BLaER1 treated with 17β-estradiol and CSF1 and Interleukin-3, amounts not matched to agents 10 nM and 100 nM (cell line): ENCODE data around the gene NARF.

ENCODE experiments used
- H3K27ac ChIP-seq, 11 experiments: shearing (Covaris generic); formaldehyde crosslinking; 2 replicates each; pipeline ENCODE4 v1.8.1; 2022
- H3K27me3 ChIP-seq, 11 experiments: shearing (Covaris generic); formaldehyde crosslinking; 2 replicates each; pipeline ENCODE4 v1.8.1; 2022
- H3K36me3 ChIP-seq, 11 experiments: shearing (Covaris generic); formaldehyde crosslinking; 2 replicates each; pipeline ENCODE4 v1.8.1; 2022
- H3K4me1 ChIP-seq, 10 experiments: shearing (Covaris generic); formaldehyde crosslinking; 2 replicates each; pipeline ENCODE4 v1.8.1; 2022
- H3K4me2 ChIP-seq, 11 experiments: shearing (Covaris generic); formaldehyde crosslinking; 2 replicates each; pipeline ENCODE4 v1.8.1; 2022
- H3K4me3 ChIP-seq, 10 experiments: shearing (Covaris generic); formaldehyde crosslinking; 2 replicates each; pipeline ENCODE4 v1.8.1; 2022
- H3K9ac ChIP-seq, 11 experiments: shearing (Covaris generic); formaldehyde crosslinking; 2 replicates each; pipeline ENCODE4 v1.8.1; 2022
- H3K9me3 ChIP-seq, 11 experiments: shearing (Covaris generic); formaldehyde crosslinking; replicated peaks in 1 of 11; 2 replicates each; pipeline ENCODE4 v1.8.1; 2022
- H4K20me1 ChIP-seq, 11 experiments: shearing (Covaris generic); formaldehyde crosslinking; 2 replicates each; pipeline ENCODE4 v1.8.1; 2022
- Cebpa-rat ChIP-seq, 11 experiments: shearing (Covaris generic); IDR thresholded peaks; 2 replicates each; pipeline ENCODE4 v1.8.1; 2022

Gene NARF

DNA sequence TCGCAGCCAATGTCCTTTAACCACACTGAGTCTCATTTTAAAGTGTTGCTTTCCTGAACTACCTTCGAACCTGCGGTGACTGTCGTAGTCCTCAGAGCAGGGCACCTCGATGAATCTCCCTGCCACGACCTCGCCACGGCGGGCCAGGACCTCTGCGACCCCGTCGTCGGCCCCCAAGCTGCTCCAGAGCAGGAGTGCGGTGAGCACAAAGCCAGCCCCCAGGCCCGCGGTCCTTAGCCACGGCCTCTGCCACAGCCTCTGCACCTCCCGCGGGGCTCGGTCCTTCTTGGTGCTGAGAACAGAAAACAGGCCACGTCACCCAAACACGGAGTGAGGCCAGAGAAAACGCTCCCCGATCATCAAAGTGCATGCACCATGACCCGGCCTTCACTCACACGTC is 43.2 kb upstream of the NARF start:
- peaks cover 15 to 72% (median 50%) of the 10 kb centered on the region in 10 experiments for H3K4me1 ChIP-seq
- TF ChIP-seq Cebpa-rat (IDR thresholded peaks at IDR 0.05): no peak
- no peak overlapping the region for H3K9ac ChIP-seq
- no peaks in the 10 kb centered on the region for H3K9me3 ChIP-seq
- H3K4me3 ChIP-seq: no peak overlapping the region
- H3K27me3 ChIP-seq: no peaks in the 10 kb centered on the region
- H3K27ac ChIP-seq: no peak overlapping the region
- H3K4me2 ChIP-seq: no peak overlapping the region
- H4K20me1 ChIP-seq: peaks cover 52 to 85% (median 77%) of the 10 kb centered on the region in 11 experiments
- peaks cover 0 to 15% (median 8%) of the 10 kb centered on the region in 11 experiments; a peak in 12 of 22 replicates for H3K36me3 ChIP-seq

DNA sequence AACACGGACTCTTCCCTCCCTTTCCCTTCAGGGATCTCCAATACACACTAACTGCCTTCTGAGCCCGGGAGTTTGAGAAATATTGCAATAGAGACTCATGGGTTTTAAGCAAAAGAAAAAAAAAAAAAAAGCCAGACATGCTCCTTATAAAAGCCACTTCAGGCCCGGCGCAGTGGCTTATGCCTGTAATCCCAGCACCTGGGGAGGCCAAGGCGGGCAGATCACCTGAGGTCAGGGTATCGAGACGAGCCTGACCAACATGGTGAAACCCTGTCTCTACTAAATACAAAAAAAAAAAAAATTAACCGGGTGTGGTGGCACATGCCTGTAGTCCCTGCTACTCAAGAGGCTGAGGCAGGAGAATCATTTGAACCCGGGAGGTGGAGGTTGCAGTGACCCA is 42.8 kb upstream of the NARF start:
- H3K27me3 ChIP-seq: no peaks in the 10 kb centered on the region
- no peak for TF ChIP-seq Cebpa-rat (IDR thresholded peaks at IDR 0.05)
- no peak overlapping the region for H3K4me3 ChIP-seq
- peaks cover 0 to 18% (median 12%) of the 10 kb centered on the region in 11 experiments; a peak in 16 of 22 replicates for H3K36me3 ChIP-seq
- H3K27ac ChIP-seq: no peak overlapping the region
- peaks cover 48 to 80% (median 72%) of the 10 kb centered on the region in 11 experiments for H4K20me1 ChIP-seq
- no peak overlapping the region for H3K4me2 ChIP-seq
- H3K9ac ChIP-seq: no peak overlapping the region
- H3K9me3 ChIP-seq: no peaks in the 10 kb centered on the region
- peaks cover 15 to 68% (median 46%) of the 10 kb centered on the region in 10 experiments for H3K4me1 ChIP-seq

DNA sequence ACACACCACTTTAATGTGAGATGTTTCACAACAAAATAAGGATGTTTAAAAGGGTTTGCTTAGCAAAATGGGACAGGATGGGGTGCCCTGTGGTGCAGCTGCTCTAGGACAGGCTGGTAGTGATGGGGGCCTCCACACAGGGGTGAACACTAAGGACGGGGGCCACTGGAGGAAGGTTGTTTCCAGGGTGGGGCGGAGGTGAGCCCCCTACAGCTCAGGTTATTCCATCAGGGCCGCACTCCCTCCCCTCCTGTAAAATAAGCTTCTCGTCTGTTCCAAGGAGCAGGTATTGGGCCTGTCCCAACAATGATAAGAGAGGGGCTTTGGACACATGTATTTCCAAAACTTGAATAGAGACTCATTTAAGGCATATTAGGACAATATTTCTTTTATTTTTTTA is 42.3 kb upstream of the NARF start:
- no peak overlapping the region for H3K4me2 ChIP-seq
- H4K20me1 ChIP-seq: peaks cover 45 to 76% (median 68%) of the 10 kb centered on the region in 11 experiments
- H3K4me1 ChIP-seq: peaks cover 15 to 64% (median 45%) of the 10 kb centered on the region in 10 experiments
- no peak overlapping the region for H3K9ac ChIP-seq
- H3K9me3 ChIP-seq: no peaks in the 10 kb centered on the region
- no peak overlapping the region for H3K4me3 ChIP-seq
- no peak overlapping the region for H3K27ac ChIP-seq
- H3K27me3 ChIP-seq: no peaks in the 10 kb centered on the region
- TF ChIP-seq Cebpa-rat (IDR thresholded peaks at IDR 0.05): no peak
- peaks cover 0 to 23% (median 16%) of the 10 kb centered on the region in 11 experiments; a peak in 19 of 22 replicates for H3K36me3 ChIP-seq

DNA sequence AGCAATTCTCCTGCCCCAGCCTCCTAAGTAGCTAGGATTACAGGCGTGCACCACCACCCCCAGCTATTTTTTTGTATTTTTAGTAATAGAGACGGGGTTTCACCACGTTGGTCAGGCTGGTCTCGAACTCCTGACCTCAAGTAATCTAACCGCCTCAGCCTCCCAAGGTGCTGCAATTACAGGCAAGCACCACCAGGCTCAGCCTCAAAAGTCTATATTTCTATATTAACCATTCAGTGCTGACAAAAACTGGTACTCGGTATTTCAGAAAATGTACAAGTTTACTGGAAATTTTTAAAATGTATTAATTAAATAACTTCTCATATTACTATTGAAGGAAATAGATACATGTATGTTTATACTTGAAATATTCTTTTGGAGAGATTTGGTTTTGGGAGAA is 41.8 kb upstream of the NARF start:
- Histone ChIP-seq H3K9me3 (no peaks in the 10 kb centered on the region), H3K27ac (no peak overlapping the region), H3K27me3 (no peaks in the 10 kb centered on the region), H4K20me1 (peaks cover 41 to 72% (median 63%) of the 10 kb centered on the region in 11 experiments), H3K4me3 (no peak overlapping the region), H3K4me1 (peaks cover 15 to 59% (median 42%) of the 10 kb centered on the region in 10 experiments), H3K9ac (no peak overlapping the region), H3K4me2 (no peak overlapping the region), H3K36me3 (peaks cover 0 to 28% (median 20%) of the 10 kb centered on the region in 11 experiments; a peak in 19 of 22 replicates)
- TF ChIP-seq Cebpa-rat (IDR thresholded peaks at IDR 0.05): no peak

DNA sequence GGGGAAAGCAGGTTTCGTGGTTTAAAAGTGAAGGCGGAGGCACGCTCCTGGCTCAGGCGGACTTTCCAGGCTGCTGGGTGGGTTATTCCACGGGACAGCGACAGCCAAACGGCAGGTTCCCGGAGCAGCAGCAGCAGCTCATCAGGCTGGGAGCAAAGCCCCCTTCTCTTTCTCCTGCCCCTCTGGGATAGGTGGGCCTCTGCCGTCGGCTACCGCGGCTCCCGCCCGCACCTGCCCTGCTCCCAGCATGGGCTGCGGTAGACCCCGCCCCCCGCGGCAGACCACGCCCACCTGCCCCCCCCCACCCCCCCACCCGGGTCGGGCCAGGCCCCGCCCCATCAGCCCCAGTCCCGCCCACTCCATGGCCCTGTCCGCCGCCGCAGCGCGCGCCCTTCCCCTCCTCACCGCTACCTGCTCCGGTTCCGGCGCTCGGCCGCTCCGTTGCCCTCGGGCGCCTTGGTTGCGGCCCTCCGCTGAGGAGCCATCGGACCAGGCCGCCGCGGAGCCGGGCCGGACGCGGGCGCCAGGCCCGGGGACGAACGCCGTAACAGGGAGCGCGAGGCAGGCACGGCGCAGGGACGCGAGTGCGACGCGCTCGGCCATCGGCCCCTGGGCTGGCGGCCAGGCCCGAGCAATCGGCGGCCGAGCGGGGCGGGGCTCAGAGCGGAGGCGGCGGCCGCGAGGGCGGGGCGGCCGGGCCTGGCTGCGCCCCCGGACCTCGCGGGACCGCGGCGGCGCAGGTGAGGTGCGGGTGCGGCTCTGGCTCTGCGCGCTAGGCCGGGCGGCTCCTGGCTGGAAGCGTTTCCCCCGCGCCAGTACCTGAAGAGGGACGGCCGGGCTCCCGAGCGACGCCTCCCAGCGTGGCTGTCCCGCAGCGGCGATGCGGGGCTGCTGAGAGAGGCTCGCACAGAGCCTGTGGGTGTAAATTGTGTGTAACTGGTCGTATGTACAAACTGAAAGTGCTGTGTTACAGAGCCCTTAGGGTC is 40.2 kb upstream of the NARF start, which contains the start of the genes HEXD and OGFOD3:
HEXD (plus strand) TSS at position 347 of the 986 bp plus-strand sequence. CDS start 1,453 bp downstream, outside the sequence.
OGFOD3 (minus strand) TSS at position 586 of the 986 bp plus-strand sequence; CDS start at position 485, 101 bp downstream.
- H3K4me3 ChIP-seq: peak within 1 kb of the TSS; percentile 73 to 96 (median 90)
- no peak for TF ChIP-seq Cebpa-rat (IDR thresholded peaks at IDR 0.05)
- peak within 1 kb of the TSS; percentile 87 to 97 (median 95) for H3K4me2 ChIP-seq
- peak within 1 kb of the TSS; percentile 77 to 94 (median 88) for H3K9ac ChIP-seq
- H3K9me3 ChIP-seq: peaks cover 0 to 7% (median 6%) of the 10 kb centered on the region in 11 experiments; a peak in 6 of 22 replicates
- H3K4me1 ChIP-seq: peaks cover 15 to 44% (median 30%) of the 10 kb centered on the region in 10 experiments
- peaks cover 9 to 41% (median 33%) of the 10 kb centered on the region in 11 experiments; a peak in 21 of 22 replicates for H3K36me3 ChIP-seq
- H3K27ac ChIP-seq: peak within 1 kb of the TSS; percentile 51 to 94 (median 90); a peak in 21 of 22 replicates
- no peaks in the 10 kb centered on the region for H3K27me3 ChIP-seq
- H4K20me1 ChIP-seq: peaks cover 30 to 56% (median 48%) of the 10 kb centered on the region in 11 experiments

DNA sequence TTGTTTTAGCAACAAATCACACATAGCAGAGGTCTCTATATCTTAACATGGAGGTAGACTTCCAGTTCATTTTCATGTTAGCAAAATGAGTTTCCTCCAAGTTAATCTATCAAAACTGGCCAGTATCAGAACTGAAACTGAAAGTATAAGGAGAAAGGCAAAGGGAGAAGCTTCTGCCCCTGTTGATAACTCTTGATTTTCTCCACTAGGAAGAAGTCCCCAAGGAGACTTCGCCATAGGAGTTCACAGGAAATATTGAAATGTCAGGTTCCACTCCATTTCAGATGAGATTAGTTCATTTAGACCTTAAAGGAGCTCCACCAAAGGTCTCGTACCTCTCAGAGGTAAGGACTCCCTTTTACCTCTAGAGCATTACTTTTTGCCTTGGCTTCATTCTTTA is 39.0 kb upstream of the NARF start:
- Histone ChIP-seq H3K27me3 (no peaks in the 10 kb centered on the region), H3K4me3 (peak overlapping the region; percentile 73 to 96 (median 90)), H3K9me3 (peaks cover 0 to 7% (median 6%) of the 10 kb centered on the region in 11 experiments; a peak in 6 of 22 replicates), H3K4me2 (peak overlapping the region; percentile 81 to 97 (median 92)), H3K4me1 (peaks cover 15 to 40% (median 28%) of the 10 kb centered on the region in 10 experiments), H3K27ac (peak overlapping the region; percentile 4 to 94 (median 87); a peak in 20 of 22 replicates), H3K9ac (peak overlapping the region; percentile 77 to 94 (median 88)), H4K20me1 (peaks cover 19 to 44% (median 35%) of the 10 kb centered on the region in 11 experiments), H3K36me3 (peaks cover 9 to 42% (median 32%) of the 10 kb centered on the region in 11 experiments; a peak in 21 of 22 replicates)
- TF ChIP-seq Cebpa-rat (IDR thresholded peaks at IDR 0.05): no peak

DNA sequence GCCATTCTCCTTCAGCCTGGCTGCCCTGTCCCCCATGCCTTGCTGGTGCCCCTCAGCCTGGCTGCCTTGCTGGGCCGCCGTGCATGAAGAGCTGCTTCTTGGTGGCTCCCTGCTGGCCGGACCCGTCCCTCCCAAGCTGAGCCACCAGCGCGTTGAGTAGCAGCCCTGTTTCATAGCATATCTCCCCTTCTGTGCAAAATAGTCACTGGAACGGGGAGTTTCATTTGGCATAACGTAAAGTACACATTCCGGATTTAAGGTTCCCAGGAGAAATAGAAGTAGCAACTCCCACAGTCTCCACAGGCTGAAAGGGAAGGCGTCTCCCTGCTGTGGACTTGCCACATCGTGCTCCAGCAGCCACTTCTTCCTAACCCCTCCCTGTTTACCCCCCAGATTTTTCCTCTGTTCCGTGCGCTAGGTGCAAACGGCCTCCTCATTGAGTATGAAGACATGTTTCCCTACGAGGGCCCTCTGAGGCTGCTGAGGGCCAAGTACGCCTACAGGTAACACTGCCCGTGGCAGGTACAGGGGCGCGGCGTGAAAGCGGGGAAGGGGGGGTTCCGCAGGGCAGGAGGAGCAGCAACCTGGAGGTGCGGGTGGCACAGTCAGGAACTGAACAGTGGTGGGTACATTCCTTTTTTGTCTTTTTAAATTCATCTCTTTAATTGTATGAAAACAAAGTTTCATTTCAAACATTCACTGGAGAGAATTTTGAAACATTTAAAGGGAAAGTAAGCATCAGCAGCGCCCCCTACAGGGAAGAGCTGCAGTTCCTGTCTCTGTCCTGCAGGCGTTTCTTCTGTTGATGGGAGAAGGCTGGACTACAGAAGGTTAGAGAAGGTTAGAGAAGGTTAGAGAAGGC is 34.3 kb upstream of the NARF start:
- Histone ChIP-seq H3K9ac (no peak overlapping the region; a peak in 1 of 22 replicates), H3K4me1 (peaks cover 16 to 28% (median 24%) of the 10 kb centered on the region in 10 experiments), H3K27me3 (no peaks in the 10 kb centered on the region), H3K4me2 (no peak overlapping the region), H4K20me1 (peaks cover 0 to 9% (median 0%) of the 10 kb centered on the region in 11 experiments; a peak in 3 of 22 replicates), H3K36me3 (peaks cover 9 to 52% (median 32%) of the 10 kb centered on the region in 11 experiments; a peak in 21 of 22 replicates), H3K4me3 (no peak overlapping the region), H3K9me3 (peaks cover 0 to 7% (median 6%) of the 10 kb centered on the region in 11 experiments; a peak in 6 of 22 replicates), H3K27ac (no peak overlapping the region)
- TF ChIP-seq Cebpa-rat (IDR thresholded peaks at IDR 0.05): no peak

DNA sequence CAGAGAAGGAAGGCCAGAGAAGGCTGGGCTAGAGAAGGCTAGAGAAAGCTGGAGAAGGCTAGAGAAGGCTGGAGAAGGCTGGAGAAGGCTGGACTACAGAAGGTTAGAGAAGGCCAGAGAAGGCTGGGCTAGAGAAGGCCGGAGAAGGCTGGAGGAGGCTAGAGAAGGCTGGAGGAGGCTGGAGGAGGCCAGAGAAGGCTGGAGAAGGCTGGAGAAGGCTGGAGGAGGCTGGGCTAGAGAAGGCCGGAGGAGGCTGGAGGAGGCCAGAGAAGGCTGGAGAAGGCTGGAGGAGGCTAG is 33.7 kb upstream of the NARF start:
- H4K20me1 ChIP-seq: 0 out of 22 replicates have a peak, but pooled peaks cover 0 to 9% (median 0%) of the 10 kb centered on the region in 11 experiments
- peaks cover 19 to 28% (median 26%) of the 10 kb centered on the region in 10 experiments for H3K4me1 ChIP-seq
- H3K9ac ChIP-seq: no peak overlapping the region; a peak in 1 of 22 replicates
- H3K27ac ChIP-seq: no peak overlapping the region
- H3K4me2 ChIP-seq: no peak overlapping the region
- no peak for TF ChIP-seq Cebpa-rat (IDR thresholded peaks at IDR 0.05)
- no peak overlapping the region for H3K4me3 ChIP-seq
- no peaks in the 10 kb centered on the region for H3K27me3 ChIP-seq
- H3K9me3 ChIP-seq: peaks cover 0 to 7% (median 6%) of the 10 kb centered on the region in 11 experiments; a peak in 6 of 22 replicates
- H3K36me3 ChIP-seq: peaks cover 9 to 52% (median 32%) of the 10 kb centered on the region in 11 experiments; a peak in 21 of 22 replicates
